Adrenal gland (tissue), 12 donors: ENCODE results near the gene BPIFB1. TPM values are rescaled to one million over a fixed set of nuclear protein-coding genes. Genes with fewer than 3 reads are reported as not detected.

ENCODE experiments used
- DNase-seq, 7 donors: peaks; one replicate each; pipeline ENCODE4 v3.0.0-alpha.2; 2019 to 2020
- H3K27ac ChIP-seq, 5 donors: fragments of 200-600 bp; sonication (generic) in 4 of 5; 1 replicate in 3 of 5; 2 replicates in 2 of 5; pipeline versions ENCODE4 v1.5.1 to v1.8.0; 2016 to 2020; ENCODE audit warnings: mild to moderate bottlenecking in 1 of 5
- H3K27me3 ChIP-seq: fragments of 200-600 bp; 2 replicates; pipeline ENCODE4 v1.8.0; 2021
- H3K36me3 ChIP-seq, 2 donors: fragments of 200-600 bp; replicated peaks in 1 of 2; 1 replicate in 1 of 2; 2 replicates in 1 of 2; pipeline versions ENCODE4 v1.5.1 to v1.8.0; 2018 to 2022
- H3K4me1 ChIP-seq, 2 donors: fragments of 200-600 bp; replicated peaks in 1 of 2; 1 replicate in 1 of 2; 2 replicates in 1 of 2; pipeline versions ENCODE4 v1.5.1 to v1.8.0; 2018 to 2021
- H3K4me3 ChIP-seq, 4 donors: fragments of 200-600 bp; sonication (generic) in 3 of 4; one replicate each; pipeline ENCODE4 v1.5.1; 2016 to 2018
- H3K9me3 ChIP-seq, 3 donors: fragments of 200-600 bp; sonication (generic) in 1 of 3; replicated peaks in 1 of 3; 1 replicate in 2 of 3; 2 replicates in 1 of 3; pipeline versions ENCODE4 v1.5.1 to v1.8.0; 2016 to 2021
- POLR2A ChIP-seq, 2 donors: fragments of 450-650 bp; IDR thresholded peaks; one replicate each; pipeline ENCODE4 v1.6.1; 2017; ENCODE audit warnings: antibody characterized with exemption in 2 of 2, mild to moderate bottlenecking in 2 of 2, moderate library complexity in 1 of 2
- WGBS, 4 donors: extraction: QIAGEN DNeasy Blood & Tissue Kit in 2 of 4; methylation state at CpG; one replicate each; pipeline versions ENCODE4 v1.1.5 to v1.1.7; 2013 to 2017; 5-methylcytosine and 5-hydroxymethylcytosine counted together
- intact Hi-C, 2 donors: fragments of 100-400 bp; cut with DNase I; formaldehyde crosslinking; loops; one replicate each; pipeline versions ENCODE4 v1.14.1 to v1.15.0; 2022 to 2023
- polyA plus RNA-seq, 3 donors: library from polyadenylated mRNA; stranded (reverse); fragments of 200-250 nt in 2 of 3; fragments of 350-450 nt in 1 of 3; fragmentation: Illumina TruSeq in 1 of 3; extraction: RNeasy Lipid Tissue Mini Kit (QIAGEN cat#74804) in 1 of 3; gene quantifications; one replicate each; pipeline ENCODE4 v1.2.3, GENCODE V29; 2013 to 2014
- total RNA-seq, 9 donors: library from RNA; depleted of rRNA in 4 of 9; stranded (reverse); fragments of >200 nt in 4 of 9; fragments of 120-200 nt in 1 of 9; fragmentation: NEBNext Ultra II Directional in 1 of 9; extraction: Animal tissue kit (Norgen Biotek cat#: 25700) in 1 of 9; gene quantifications; one replicate each; pipeline versions ENCODE4 v1.1.0 to v1.2.4, GENCODE V29; 2013 to 2023
- TF ChIP-seq, protein P1 (sequence below), 6 experiments: fragments of 450-650 bp in 4 of 6; fragments of 200-600 bp in 2 of 6; sonication (generic) in 1 of 6; IDR thresholded peaks; 1 replicate in 5 of 6; 2 replicates in 1 of 6; pipeline versions ENCODE4 v1.5.1 to v1.8.0; 2016 to 2021; ENCODE audit warnings: antibody characterized with exemption in 6 of 6, mild to moderate bottlenecking in 2 of 6, moderate library complexity in 1 of 6
- donor health status: healthy with polysubstance abuse.
- donor health status: Bipolar disorder and iron deficiency.
- donor health status: DM: yes; HTN: yes; CAD: no.
- donor health status: DM: no; HTN: no; CAD: no.
- donor health status: DM: no; HTN: no; CAD: no.
- donor health status: DM: yes; HTN: yes; CAD: no.

The BPIFB1 gene
- total and polyA plus RNA-seq, 12 donors: 0.07 to 0.25 (median 0.23) TPM; not detected in 9

DNA sequence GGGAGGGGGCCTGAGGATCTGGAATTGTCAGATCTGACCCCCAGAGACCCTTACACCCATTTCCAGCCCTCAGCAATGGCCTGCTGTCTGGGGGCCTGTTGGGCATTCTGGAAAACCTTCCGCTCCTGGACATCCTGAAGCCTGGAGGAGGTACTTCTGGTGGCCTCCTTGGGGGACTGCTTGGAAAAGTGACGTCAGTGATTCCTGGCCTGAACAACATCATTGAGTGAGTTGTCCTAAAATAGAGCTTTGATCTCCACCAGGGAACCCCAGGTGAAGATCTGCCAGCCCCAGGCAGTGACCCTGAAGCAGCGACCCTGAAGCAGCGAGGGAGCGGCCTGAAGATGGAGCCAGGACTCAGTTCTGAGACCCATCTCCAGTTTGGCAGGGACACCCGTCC is 45.0 kb upstream of the BPIFB1 start:
- Histone ChIP-seq H3K4me1 (no peaks in the 10 kb centered on the region), H3K27ac (no peak overlapping the region), H3K9me3 (no peaks in the 10 kb centered on the region), H3K27me3 (no peaks in the 10 kb centered on the region), H3K4me3 (no peak overlapping the region), H3K36me3 (no peaks in the 10 kb centered on the region)
- WGBS, 4 donors: 53 to 89% (median 63%) methylated on average over 2 to 6 of the region's 6 CpGs
- DNase-seq: no peak
- no peak for TF ChIP-seq POLR2A (IDR thresholded peaks at IDR 0.05)
- TF ChIP-seq, protein P1, sequence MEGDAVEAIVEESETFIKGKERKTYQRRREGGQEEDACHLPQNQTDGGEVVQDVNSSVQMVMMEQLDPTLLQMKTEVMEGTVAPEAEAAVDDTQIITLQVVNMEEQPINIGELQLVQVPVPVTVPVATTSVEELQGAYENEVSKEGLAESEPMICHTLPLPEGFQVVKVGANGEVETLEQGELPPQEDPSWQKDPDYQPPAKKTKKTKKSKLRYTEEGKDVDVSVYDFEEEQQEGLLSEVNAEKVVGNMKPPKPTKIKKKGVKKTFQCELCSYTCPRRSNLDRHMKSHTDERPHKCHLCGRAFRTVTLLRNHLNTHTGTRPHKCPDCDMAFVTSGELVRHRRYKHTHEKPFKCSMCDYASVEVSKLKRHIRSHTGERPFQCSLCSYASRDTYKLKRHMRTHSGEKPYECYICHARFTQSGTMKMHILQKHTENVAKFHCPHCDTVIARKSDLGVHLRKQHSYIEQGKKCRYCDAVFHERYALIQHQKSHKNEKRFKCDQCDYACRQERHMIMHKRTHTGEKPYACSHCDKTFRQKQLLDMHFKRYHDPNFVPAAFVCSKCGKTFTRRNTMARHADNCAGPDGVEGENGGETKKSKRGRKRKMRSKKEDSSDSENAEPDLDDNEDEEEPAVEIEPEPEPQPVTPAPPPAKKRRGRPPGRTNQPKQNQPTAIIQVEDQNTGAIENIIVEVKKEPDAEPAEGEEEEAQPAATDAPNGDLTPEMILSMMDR (IDR thresholded peaks at IDR 0.05): no peak
- intact Hi-C loops: no loop called here

GRCh38 chr20:33239418-33239817 is 43.6 kb upstream of the BPIFB1 start:
- no peak overlapping the region for H3K27ac ChIP-seq
- no peak for DNase-seq
- H3K4me1 ChIP-seq: no peaks in the 10 kb centered on the region
- no peak overlapping the region for H3K4me3 ChIP-seq
- H3K27me3 ChIP-seq: no peaks in the 10 kb centered on the region
- H3K9me3 ChIP-seq: no peaks in the 10 kb centered on the region
- intact Hi-C loops: no loop called here
- no peaks in the 10 kb centered on the region for H3K36me3 ChIP-seq
- TF ChIP-seq POLR2A (IDR thresholded peaks at IDR 0.05): no peak
- TF ChIP-seq, protein P1 (IDR thresholded peaks at IDR 0.05): no peak
- WGBS, 4 donors: 29 to 44% (median 38%) methylated on average over 1 of the region's 1 CpG

- Histone ChIP-seq H3K9me3 (no peaks in the 10 kb centered on the region), H3K27me3 (no peaks in the 10 kb centered on the region), H3K4me1 (no peaks in the 10 kb centered on the region), H3K36me3 (no peaks in the 10 kb centered on the region), H3K4me3 (no peak overlapping the region), H3K27ac (no peak overlapping the region)
- TF ChIP-seq, protein P1 (IDR thresholded peaks at IDR 0.05): no peak
- no peak for TF ChIP-seq POLR2A (IDR thresholded peaks at IDR 0.05)
- no peak for DNase-seq
- WGBS, 4 donors: 62 to 83% (median 68%) methylated on average over 4 of the region's 4 CpGs
- intact Hi-C loops: no loop called here
Measured at GRCh38 chr20:33239979-33240736, 42.9 kb upstream of the BPIFB1 start.

- H3K27me3 ChIP-seq: no peaks in the 10 kb centered on the region
- TF ChIP-seq, protein P1 (IDR thresholded peaks at IDR 0.05): no peak
- TF ChIP-seq POLR2A (IDR thresholded peaks at IDR 0.05): no peak
Measured at GRCh38 chr20:33240923-33241322, 42.1 kb upstream of the BPIFB1 start.

More at GRCh38 chr20:33240923-33241322, 42.1 kb upstream of the BPIFB1 start:
- Histone ChIP-seq H3K9me3 (no peaks in the 10 kb centered on the region), H3K4me1 (no peaks in the 10 kb centered on the region), H3K27ac (no peak overlapping the region), H3K4me3 (no peak overlapping the region), H3K36me3 (no peaks in the 10 kb centered on the region)
- no peak for DNase-seq
- 62 to 72% (median 68%) methylated on average over 5 of the region's 5 CpGs for WGBS, 4 donors
- intact Hi-C loops: no loop called here
